ENCODE data around the gene KRT83. TPM values are rescaled to one million over a fixed set of nuclear protein-coding genes. Genes with fewer than 3 reads are reported as not detected.

KRT83 gene
- total RNA-seq, 1 donor from 2014 or later: not detected

- Mint-ChIP-seq H3K4me3 (ENCODE audit: low read depth) (no peak overlapping the region), H3K9me3 (ENCODE audit: low read depth) (no peaks in the 10 kb centered on the region), H3K36me3 (ENCODE audit: insufficient read depth) (no peaks in the 10 kb centered on the region), H3K4me1 (ENCODE audit: low read depth) (peaks cover 22% of the 10 kb centered on the region), H3K27ac (no peak overlapping the region), H3K27me3 (peaks cover 47% of the 10 kb centered on the region)
- no peak for TF ChIP-seq CTCF (IDR thresholded peaks at IDR 0.05; ENCODE audit: unreplicated experiment)
- no peak for DNase-seq (ENCODE audit: low spot score, unreplicated experiment)
Observed at GRCh38 chr12:52342781-52343490, 21.7 kb upstream of the KRT83 start.

- H3K9me3 Mint-ChIP-seq (ENCODE audit: low read depth): peaks cover 3% of the 10 kb centered on the region
- H3K36me3 Mint-ChIP-seq (ENCODE audit: insufficient read depth): no peaks in the 10 kb centered on the region
- H3K27ac Mint-ChIP-seq: no peak overlapping the region
- no peak for DNase-seq (ENCODE audit: low spot score, unreplicated experiment)
- H3K4me1 Mint-ChIP-seq (ENCODE audit: low read depth): peaks cover 11% of the 10 kb centered on the region
- no peak for TF ChIP-seq CTCF (IDR thresholded peaks at IDR 0.05; ENCODE audit: unreplicated experiment)
- H3K27me3 Mint-ChIP-seq: peaks cover 47% of the 10 kb centered on the region
- no peak overlapping the region for H3K4me3 Mint-ChIP-seq (ENCODE audit: low read depth)
Observed at GRCh38 chr12:52341066-52341580, 19.9 kb upstream of the KRT83 start.

- H3K4me3 Mint-ChIP-seq (ENCODE audit: low read depth): no peak overlapping the region
- no peak overlapping the region for H3K27ac Mint-ChIP-seq
- DNase-seq (ENCODE audit: low spot score, unreplicated experiment): no peak
- H3K4me1 Mint-ChIP-seq (ENCODE audit: low read depth): no peaks in the 10 kb centered on the region
- H3K27me3 Mint-ChIP-seq: peaks cover 44% of the 10 kb centered on the region
- TF ChIP-seq CTCF (IDR thresholded peaks at IDR 0.05; ENCODE audit: unreplicated experiment): no peak
- H3K36me3 Mint-ChIP-seq (ENCODE audit: insufficient read depth): no peaks in the 10 kb centered on the region
- H3K9me3 Mint-ChIP-seq (ENCODE audit: low read depth): peaks cover 3% of the 10 kb centered on the region
Observed at GRCh38 chr12:52338241-52338960, 17.2 kb upstream of the KRT83 start.

GRCh38 chr12:52337054-52337453, 15.9 kb upstream of the KRT83 start:
- Mint-ChIP-seq H3K4me1 (ENCODE audit: low read depth) (no peaks in the 10 kb centered on the region), H3K36me3 (ENCODE audit: insufficient read depth) (no peaks in the 10 kb centered on the region), H3K27ac (no peak overlapping the region), H3K27me3 (peaks cover 37% of the 10 kb centered on the region), H3K4me3 (ENCODE audit: low read depth) (no peak overlapping the region), H3K9me3 (ENCODE audit: low read depth) (peaks cover 3% of the 10 kb centered on the region)
- DNase-seq (ENCODE audit: low spot score, unreplicated experiment): no peak
- TF ChIP-seq CTCF (IDR thresholded peaks at IDR 0.05; ENCODE audit: unreplicated experiment): no peak

GRCh38 chr12:52336641-52337040, 15.4 kb upstream of the KRT83 start:
- H3K36me3 Mint-ChIP-seq (ENCODE audit: insufficient read depth): no peaks in the 10 kb centered on the region

More at GRCh38 chr12:52336641-52337040, 15.4 kb upstream of the KRT83 start:
- Mint-ChIP-seq H3K4me3 (ENCODE audit: low read depth) (no peak overlapping the region), H3K9me3 (ENCODE audit: low read depth) (peaks cover 3% of the 10 kb centered on the region), H3K27ac (no peak overlapping the region), H3K4me1 (ENCODE audit: low read depth) (no peaks in the 10 kb centered on the region), H3K27me3 (peaks cover 37% of the 10 kb centered on the region)
- no peak for DNase-seq (ENCODE audit: low spot score, unreplicated experiment)
- no peak for TF ChIP-seq CTCF (IDR thresholded peaks at IDR 0.05; ENCODE audit: unreplicated experiment)
